ENCODE measurements around the gene COL6A3.
"Not testable (repeated sequence)": the region's sequence is repeated elsewhere in the genome, so short reads cannot be mapped to it uniquely, and the experiment has no call there.

Gene COL6A3

DNA sequence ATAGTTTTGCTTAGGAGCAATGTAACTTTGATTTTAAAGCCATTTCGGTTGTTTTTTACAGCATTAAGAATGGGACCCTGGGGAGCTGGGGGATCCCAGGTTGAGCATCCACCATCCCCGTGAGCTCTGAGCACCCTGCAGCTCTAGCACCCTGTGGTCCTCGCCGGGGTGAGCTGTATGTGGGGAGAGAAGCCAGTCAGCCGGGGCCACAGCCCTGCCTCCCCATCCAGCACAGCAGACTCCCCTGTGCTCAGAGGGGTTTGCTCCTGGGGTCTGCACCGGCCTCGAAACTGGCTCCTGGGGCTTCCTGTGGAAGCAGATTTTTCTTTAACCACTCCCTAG lies 1.3 kb downstream of the COL6A3 start:
- Histone ChIP-seq H3K36me3 (replicated peaks) (peaks cover 24% of the 10 kb centered on the region), H3K27me3 (replicated peaks) (no peaks in the 10 kb centered on the region), H3K27ac (peak overlapping the region; percentile 87), H3K4me3 (ENCODE audit: low read depth, low read length) (peak overlapping the region; percentile 74)
- no peak for DNase-seq
- TF ChIP-seq, protein P1, sequence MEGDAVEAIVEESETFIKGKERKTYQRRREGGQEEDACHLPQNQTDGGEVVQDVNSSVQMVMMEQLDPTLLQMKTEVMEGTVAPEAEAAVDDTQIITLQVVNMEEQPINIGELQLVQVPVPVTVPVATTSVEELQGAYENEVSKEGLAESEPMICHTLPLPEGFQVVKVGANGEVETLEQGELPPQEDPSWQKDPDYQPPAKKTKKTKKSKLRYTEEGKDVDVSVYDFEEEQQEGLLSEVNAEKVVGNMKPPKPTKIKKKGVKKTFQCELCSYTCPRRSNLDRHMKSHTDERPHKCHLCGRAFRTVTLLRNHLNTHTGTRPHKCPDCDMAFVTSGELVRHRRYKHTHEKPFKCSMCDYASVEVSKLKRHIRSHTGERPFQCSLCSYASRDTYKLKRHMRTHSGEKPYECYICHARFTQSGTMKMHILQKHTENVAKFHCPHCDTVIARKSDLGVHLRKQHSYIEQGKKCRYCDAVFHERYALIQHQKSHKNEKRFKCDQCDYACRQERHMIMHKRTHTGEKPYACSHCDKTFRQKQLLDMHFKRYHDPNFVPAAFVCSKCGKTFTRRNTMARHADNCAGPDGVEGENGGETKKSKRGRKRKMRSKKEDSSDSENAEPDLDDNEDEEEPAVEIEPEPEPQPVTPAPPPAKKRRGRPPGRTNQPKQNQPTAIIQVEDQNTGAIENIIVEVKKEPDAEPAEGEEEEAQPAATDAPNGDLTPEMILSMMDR (IDR thresholded peaks at IDR 0.05; ENCODE audit: low read depth, low read length, missing control alignments): no peak
- in situ Hi-C loops (cut with HindIII; ENCODE audit: low pct_ligation_motif_present, low sequenced_read_pairs): no loop called here

DNA sequence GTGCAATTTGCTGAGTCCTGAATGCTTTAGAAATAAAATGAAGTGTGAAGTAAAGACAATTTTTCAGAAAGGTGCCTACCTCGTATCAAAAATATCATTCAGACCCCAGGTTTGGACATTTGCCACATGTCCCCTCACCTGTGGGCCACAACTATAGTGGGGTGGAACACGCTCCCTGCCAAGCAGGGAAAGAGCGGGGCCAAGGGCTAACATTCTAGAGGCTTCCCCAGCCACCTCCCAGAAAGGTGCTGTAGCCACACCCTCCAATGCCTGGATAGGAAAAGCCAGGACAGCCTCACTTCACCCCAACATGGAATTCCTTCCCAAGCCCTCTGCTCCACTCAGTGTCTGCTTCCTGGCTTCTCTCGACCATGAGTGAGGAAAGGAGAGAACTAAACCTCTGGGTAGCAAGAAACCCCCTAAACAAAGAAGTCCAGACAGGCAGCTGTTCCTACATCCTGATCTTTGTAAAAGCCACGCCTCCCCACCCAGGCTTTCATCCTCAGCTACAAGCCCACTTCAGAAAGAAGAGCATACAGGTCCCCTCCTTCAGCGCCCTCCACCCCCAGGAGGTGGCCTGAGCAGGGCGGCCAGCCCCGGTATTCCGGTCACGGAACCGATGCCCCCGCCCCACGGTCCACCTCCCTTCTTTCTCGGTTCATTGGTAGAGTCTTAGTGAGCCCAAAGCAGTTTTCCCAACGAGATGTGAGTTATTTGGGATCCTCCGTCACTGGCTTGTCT lies 2.1 kb downstream of the COL6A3 start:
- in situ Hi-C loops (cut with HindIII; ENCODE audit: low pct_ligation_motif_present, low sequenced_read_pairs): no loop called here
- TF ChIP-seq, protein P1 (IDR thresholded peaks at IDR 0.05; ENCODE audit: low read depth, low read length, missing control alignments): no peak
- peak overlapping the region; percentile 87 for H3K27ac ChIP-seq
- DNase-seq: no peak
- peaks cover 27% of the 10 kb centered on the region for H3K36me3 ChIP-seq (replicated peaks)
- H3K4me3 ChIP-seq (ENCODE audit: low read depth, low read length): peak overlapping the region; percentile 74
- no peaks in the 10 kb centered on the region for H3K27me3 ChIP-seq (replicated peaks)

DNA sequence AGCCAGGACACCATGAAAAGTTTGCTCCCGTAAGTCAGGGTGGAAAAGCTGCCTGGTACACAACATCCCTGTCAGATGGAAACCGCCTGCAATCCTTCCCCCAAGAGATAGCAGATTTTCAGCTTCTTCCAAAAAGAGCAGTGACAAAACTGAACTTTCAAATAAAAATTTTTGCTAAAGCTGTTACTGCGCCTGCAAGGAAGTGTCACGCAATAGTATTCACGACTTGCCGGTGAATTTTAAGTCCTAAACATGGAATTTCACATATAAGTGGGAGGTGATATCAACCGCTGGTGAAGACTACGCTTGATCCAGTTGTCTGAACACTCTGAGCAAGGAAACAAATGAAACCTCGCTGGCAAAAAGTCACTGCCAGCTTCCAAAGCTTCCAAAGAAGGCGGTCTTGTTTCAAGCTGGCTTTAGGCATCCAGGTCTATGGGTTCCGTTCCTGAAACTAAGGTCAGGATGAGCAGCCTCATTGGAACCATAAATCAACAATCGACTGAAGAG lies 2.8 kb downstream of the COL6A3 start:
- no peak for DNase-seq
- TF ChIP-seq, protein P1 (IDR thresholded peaks at IDR 0.05; ENCODE audit: low read depth, low read length, missing control alignments): no peak
- Histone ChIP-seq H3K36me3 (replicated peaks) (peaks cover 27% of the 10 kb centered on the region), H3K27ac (peak overlapping the region; percentile 87), H3K27me3 (replicated peaks) (no peaks in the 10 kb centered on the region), H3K4me3 (ENCODE audit: low read depth, low read length) (peak overlapping the region; percentile 74)
- in situ Hi-C loops (cut with HindIII; ENCODE audit: low pct_ligation_motif_present, low sequenced_read_pairs): no loop called here

DNA sequence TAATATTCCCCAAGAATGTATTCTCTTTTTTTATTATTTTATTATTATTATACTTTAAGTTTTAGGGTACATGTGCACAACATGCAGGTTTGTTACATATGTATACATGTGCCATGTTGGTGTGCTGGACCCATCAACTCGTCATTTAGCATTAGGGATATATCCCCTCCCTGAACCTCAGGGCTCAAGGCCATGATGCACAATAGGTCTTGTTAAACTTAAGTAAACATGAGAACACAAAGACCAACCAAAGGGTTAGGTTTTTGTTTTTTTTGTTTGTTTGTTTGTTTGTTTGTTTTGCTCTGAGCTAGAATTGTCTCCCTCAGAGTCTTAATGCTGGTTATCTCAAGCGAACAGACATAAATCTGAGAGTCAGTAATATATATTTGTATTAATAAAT lies 4.7 kb downstream of the COL6A3 start:
- DNase-seq; H3K4me3 ChIP-seq (ENCODE audit: low read depth, low read length); H3K27ac ChIP-seq; in situ Hi-C loops (cut with HindIII; ENCODE audit: low pct_ligation_motif_present, low sequenced_read_pairs); H3K27me3 ChIP-seq (replicated peaks): not testable (repeated sequence)
- peaks cover 37% of the 10 kb centered on the region for H3K36me3 ChIP-seq (replicated peaks)

DNA sequence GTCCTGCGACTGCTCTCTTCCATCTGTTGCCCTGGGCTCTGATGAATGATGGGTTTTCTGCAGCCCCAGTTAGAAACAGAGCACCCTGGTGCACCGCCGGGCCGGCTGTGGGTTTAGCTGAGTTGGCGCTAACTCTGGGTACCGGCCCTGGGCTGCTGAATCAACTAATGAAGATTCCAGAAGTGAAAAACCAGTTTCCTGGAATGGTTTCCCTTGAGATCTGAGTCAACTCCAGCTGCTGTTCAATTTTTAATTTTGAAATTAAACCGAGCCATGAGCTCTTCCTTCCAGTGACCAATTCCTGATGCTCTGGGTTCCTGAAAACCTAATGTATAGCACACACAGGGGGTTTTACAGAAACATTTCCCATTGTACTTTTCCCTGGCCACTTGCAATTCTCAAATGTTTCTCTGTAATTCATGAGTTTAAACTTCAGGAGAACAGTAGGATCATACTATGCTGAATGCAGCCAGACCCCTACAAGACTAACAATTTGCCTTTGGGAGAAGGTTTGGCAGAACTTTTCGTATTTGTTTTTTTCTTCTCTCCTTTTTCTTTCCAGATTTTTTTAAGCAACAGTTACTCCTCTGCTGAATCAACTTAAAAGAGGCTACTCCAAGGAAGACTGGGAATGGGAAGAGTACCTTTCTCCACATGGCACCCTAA lies 5.5 kb downstream of the COL6A3 start:
- in situ Hi-C loops (cut with HindIII; ENCODE audit: low pct_ligation_motif_present, low sequenced_read_pairs): no loop called here
- Histone ChIP-seq H3K27me3 (replicated peaks) (no peaks in the 10 kb centered on the region), H3K4me3 (ENCODE audit: low read depth, low read length) (no peak overlapping the region), H3K36me3 (replicated peaks) (peaks cover 37% of the 10 kb centered on the region), H3K27ac (no peak overlapping the region)
- TF ChIP-seq, protein P1 (IDR thresholded peaks at IDR 0.05; ENCODE audit: low read depth, low read length, missing control alignments): no peak
- DNase-seq: no peak

DNA sequence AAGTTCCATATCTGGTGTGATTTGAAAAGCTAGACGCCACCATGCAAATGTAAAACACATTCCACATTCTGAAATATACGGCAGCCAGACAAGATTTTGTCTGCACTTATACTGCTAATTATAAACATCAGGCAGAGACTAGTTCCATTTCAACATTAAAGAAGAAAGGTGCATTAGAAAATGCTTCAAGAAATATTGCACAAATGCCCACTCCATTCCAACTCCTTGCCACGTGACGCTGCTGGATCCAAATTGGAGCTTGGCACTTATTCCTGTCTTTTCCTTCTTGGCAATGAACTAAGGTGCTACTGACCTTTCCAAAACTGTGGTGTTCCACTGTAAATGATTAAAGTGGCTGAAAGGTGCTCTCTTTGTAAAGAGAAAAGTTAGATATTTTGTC lies 6.3 kb downstream of the COL6A3 start:
- Histone ChIP-seq H3K27ac (no peak overlapping the region), H3K36me3 (replicated peaks) (peaks cover 39% of the 10 kb centered on the region), H3K27me3 (replicated peaks) (no peaks in the 10 kb centered on the region), H3K4me3 (ENCODE audit: low read depth, low read length) (no peak overlapping the region)
- DNase-seq: no peak
- TF ChIP-seq, protein P1 (IDR thresholded peaks at IDR 0.05; ENCODE audit: low read depth, low read length, missing control alignments): no peak
- in situ Hi-C loops (cut with HindIII; ENCODE audit: low pct_ligation_motif_present, low sequenced_read_pairs): no loop called here

Data from brain microvascular endothelial cell (primary cell).